OCI-LY7 (cell line): Measurements from ENCODE around the gene ZBTB7A. TPM values are rescaled to one million over a fixed set of nuclear protein-coding genes. Genes with fewer than 3 reads are reported as not detected.

Experiments
- BruUV-seq: library from RNA; stranded (reverse); fragments of 400-500 nt; replicated peaks from 2 replicates; lab custom pipeline; 2021; lab: Mats Ljungman, UMichigan
- CTCF ChIA-PET: fragments of 300-600 bp; sonication (Branson Sonifier 250); formaldehyde crosslinking; loops from one replicate; lab custom pipeline; 2022; ENCODE audit warnings: antibody characterized with exemption; ENCODE audit not compliant: unreplicated experiment; lab: Charles Lee
- POLR2A ChIA-PET: fragments of 300-600 bp; sonication (Branson Sonifier 250); formaldehyde crosslinking; loops from one replicate; lab custom pipeline; 2022; ENCODE audit warnings: antibody characterized with exemption; lab: Charles Lee
- DNase-seq: peaks from one replicate; pipeline ENCODE4 v3.0.0-alpha.2; 2015; ENCODE audit warnings: low spot score
- H2AFZ ChIP-seq: fragments of 200-600 bp; sonication (generic), shearing (Covaris generic); 2 replicates; pipeline ENCODE4 v1.6.1; 2014; ENCODE audit warnings: mild to moderate bottlenecking, antibody characterized with exemption, low read length, moderate library complexity
- H3K27ac ChIP-seq: fragments of 200-600 bp; sonication (generic); 2 replicates; pipeline ENCODE4 v1.5.1; 2014; ENCODE audit warnings: mixed run types, low read depth, mild to moderate bottlenecking, moderate library complexity, low read length, inconsistent platforms; ENCODE audit not compliant: poor library complexity, severe bottlenecking
- H3K36me3 ChIP-seq: fragments of 200-600 bp; sonication (generic); 2 replicates; pipeline ENCODE4 v1.6.1; 2014; ENCODE audit warnings: mild to moderate bottlenecking, antibody characterized with exemption, low read length, moderate library complexity, mixed read lengths; ENCODE audit not compliant: insufficient read depth
- H3K4me1 ChIP-seq: fragments of 200-600 bp; sonication (generic); 2 replicates; pipeline ENCODE4 v1.5.1; 2014; ENCODE audit warnings: mild to moderate bottlenecking, low read length; ENCODE audit not compliant: insufficient read depth, poor library complexity, severe bottlenecking
- H3K4me2 ChIP-seq: fragments of 200-600 bp; sonication (generic); 2 replicates; pipeline ENCODE4 v1.6.1; 2014; ENCODE audit warnings: mild to moderate bottlenecking, low read length
- H3K4me3 ChIP-seq: fragments of 200-600 bp; sonication (generic); 2 replicates; pipeline ENCODE4 v1.5.1; 2014; ENCODE audit warnings: mild to moderate bottlenecking, low read depth, low read length; ENCODE audit not compliant: poor library complexity, severe bottlenecking
- H3K79me2 ChIP-seq: fragments of 200-600 bp; sonication (generic); 2 replicates; pipeline ENCODE4 v1.6.1; 2016; ENCODE audit warnings: low read depth, mild to moderate bottlenecking, low read length, moderate library complexity, mixed read lengths; ENCODE audit not compliant: insufficient read depth
- H3K9me2 ChIP-seq: fragments of 200-600 bp; sonication (generic); 2 replicates; pipeline ENCODE4 v1.6.1; 2016; ENCODE audit warnings: mild to moderate bottlenecking, low read length, mixed read lengths; ENCODE audit not compliant: insufficient read depth
- H3K9me3 ChIP-seq: fragments of 200-600 bp; sonication (generic); 2 replicates; pipeline ENCODE4 v1.6.1; 2014; ENCODE audit warnings: mild to moderate bottlenecking, mixed run types, low read length, mixed read lengths
- H4K20me1 ChIP-seq: fragments of 200-600 bp; sonication (generic); 2 replicates; pipeline ENCODE4 v1.6.1; 2014; ENCODE audit warnings: mild to moderate bottlenecking, antibody characterized with exemption, low read length, moderate library complexity, mixed read lengths; ENCODE audit not compliant: insufficient read depth
- CTCF ChIP-seq: fragments of 200-600 bp; sonication (generic); conservative IDR thresholded peaks from 2 replicates; pipeline ENCODE4 v1.5.1; 2014; ENCODE audit warnings: mild to moderate bottlenecking, antibody characterized with exemption, low read length, moderate library complexity, mixed read lengths
- EZH2phosphoT487 ChIP-seq: fragments of 200-600 bp; sonication (generic); IDR thresholded peaks from 2 replicates; pipeline ENCODE4 v1.6.1; 2018; ENCODE audit warnings: low read depth, borderline replicate concordance, mild to moderate bottlenecking, mixed run types, antibody characterized with exemption, low read length, moderate library complexity, mixed read lengths
- intact Hi-C: fragments of 100-400 bp; cut with micrococcal nuclease; formaldehyde crosslinking; loops from one replicate; pipeline ENCODE4 v1.10.0; 2022; ENCODE audit not compliant: unreplicated experiment
- total RNA-seq, 2 experiments: library from RNA; depleted of rRNA in 1 of 2; stranded (reverse); fragments of >200 nt in 1 of 2; shearing (Covaris generic) in 1 of 2; gene quantifications; 2 replicates each; pipeline ENCODE4 v1.2.3, GENCODE V29; 2014 to 2022

Gene ZBTB7A
- total RNA-seq, 2 experiments from 2014 or later, result 17.2 to 29.3 TPM

DNA sequence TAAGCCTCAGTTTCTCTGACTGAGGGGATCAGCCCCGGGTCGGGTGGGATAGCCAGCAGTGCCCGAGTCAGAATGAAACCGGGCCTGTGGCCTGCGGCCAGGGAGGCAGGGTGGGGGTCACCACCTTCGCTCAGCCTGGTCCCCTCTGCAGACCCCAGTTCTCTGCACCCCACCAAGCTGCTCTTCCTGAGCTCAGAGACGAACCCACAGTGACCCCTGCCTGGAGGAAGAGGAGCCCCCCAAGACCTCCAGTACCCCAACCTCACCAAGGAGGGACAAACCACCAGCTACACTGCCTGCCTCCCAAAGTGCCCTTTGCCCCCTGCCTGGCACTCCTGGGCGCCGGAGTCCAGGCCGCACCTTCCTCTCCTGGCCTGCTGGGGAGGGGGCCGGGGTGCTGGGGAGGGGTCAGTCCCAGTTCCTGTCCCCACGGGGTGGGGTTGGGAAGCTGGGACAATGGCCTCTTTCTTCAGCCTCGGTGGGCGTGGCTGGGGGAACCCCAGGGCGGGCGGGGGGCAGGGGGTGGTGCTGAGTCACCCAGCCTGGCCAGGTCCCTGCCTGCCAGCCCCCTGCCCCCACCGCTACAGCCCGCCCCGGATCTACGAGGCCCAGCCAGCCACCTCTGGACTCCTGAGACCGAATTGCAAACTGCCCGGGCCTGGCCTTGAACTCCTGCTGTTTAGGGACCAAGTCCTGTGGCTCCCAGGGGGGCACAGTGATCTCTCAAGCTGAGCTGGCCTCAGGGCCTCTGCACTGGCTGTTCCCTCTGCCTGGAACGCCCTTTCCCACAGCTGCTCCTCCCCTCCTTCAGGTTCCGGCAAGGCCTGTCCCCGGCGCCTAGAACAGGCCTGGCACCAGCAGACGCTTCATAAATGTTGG is 14.3 kb downstream of the ZBTB7A start:
- TF ChIP-seq CTCF (no peak), EZH2phosphoT487 (no peak)
- POLR2A ChIA-PET, result no interaction called here
- Histone ChIP-seq H2AFZ (no peak overlapping the region), H3K27ac (no peak overlapping the region), H4K20me1 (no peaks in the 10 kb centered on the region; the same call in 1 of the 2 replicates), H3K9me2 (no peaks in the 10 kb centered on the region), H3K4me1 (no peaks in the 10 kb centered on the region), H3K4me2 (no peak overlapping the region), H3K4me3 (no peak overlapping the region), H3K36me3 (peaks cover 85% of the 10 kb centered on the region), H3K79me2 (peaks cover 70% of the 10 kb centered on the region), H3K9me3 (no peaks in the 10 kb centered on the region)
- BruUV-seq, result no TSS peak
- no peak for DNase-seq
- CTCF ChIA-PET, result no interaction called here
- intact Hi-C loops, result no loop called here

DNA sequence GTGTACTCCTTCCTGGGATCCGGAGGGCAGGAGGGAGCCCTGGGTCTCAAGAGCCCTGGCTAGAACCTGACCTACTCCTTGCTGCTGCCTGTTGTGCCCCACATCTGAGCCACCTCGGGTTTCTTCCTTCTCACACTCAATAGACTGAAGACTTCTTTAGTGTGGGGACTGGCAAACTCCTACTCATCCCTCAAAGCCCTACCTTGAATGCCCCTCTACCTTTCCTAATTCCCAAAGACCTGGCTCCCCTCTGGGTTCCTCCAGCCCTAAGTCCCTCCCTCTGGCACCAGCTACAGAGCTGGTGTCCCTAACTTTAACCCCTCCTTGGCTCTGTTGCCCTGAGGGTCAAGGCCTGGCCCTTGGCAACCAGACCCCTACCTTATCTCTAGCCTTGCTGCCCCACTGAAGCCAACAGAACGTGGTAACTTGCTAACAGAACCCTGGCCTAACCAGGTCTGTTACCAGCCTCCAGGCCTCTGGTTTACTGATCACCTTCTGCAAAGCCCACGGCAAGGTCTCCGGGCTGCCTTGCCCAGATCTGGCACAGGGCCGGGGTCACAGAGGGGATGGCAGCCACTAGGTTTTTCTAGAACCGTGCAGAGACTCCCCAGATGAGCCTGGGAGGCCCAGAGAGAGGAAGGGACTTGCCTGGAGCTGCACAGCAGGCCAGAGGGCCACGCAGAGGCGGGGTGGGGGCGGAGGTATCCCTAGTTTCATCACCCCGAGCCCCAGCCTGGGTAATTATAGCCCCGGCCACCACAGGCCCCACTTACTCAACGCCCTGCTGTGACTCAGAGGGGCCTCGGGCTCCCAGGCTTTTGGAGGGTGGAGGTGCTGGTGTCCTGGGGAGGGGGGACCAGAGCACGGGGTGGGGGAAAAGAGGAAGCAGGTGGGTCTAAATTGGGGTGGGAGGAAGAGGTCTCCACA is 15.3 kb downstream of the ZBTB7A start:
- TF ChIP-seq EZH2phosphoT487 (no peak), CTCF (no peak)
- POLR2A ChIA-PET, result no interaction called here

More for the DNA sequence above, 15.3 kb downstream of the ZBTB7A start:
- Histone ChIP-seq H3K9me2 (no peaks in the 10 kb centered on the region), H2AFZ (no peak overlapping the region), H3K4me2 (no peak overlapping the region), H3K4me3 (no peak overlapping the region), H3K27ac (no peak overlapping the region), H3K4me1 (no peaks in the 10 kb centered on the region), H3K9me3 (no peaks in the 10 kb centered on the region), H3K36me3 (peaks cover 89% of the 10 kb centered on the region), H3K79me2 (peaks cover 64% of the 10 kb centered on the region), H4K20me1 (no peaks in the 10 kb centered on the region; the same call in 1 of the 2 replicates)
- no TSS peak for BruUV-seq
- DNase-seq, result no peak
- intact Hi-C loops, result no loop called here
- CTCF ChIA-PET, result no interaction called here
